Tibial nerve (tissue), 3 donors: ENCODE data around the gene MICAL2.

Experiments
- POLR2A ChIP-seq, 2 donors: fragments of 450-650 bp; IDR thresholded peaks; one replicate each; pipeline ENCODE4 v1.6.1; 2017; ENCODE audit warnings: antibody characterized with exemption in 2 of 2, mild to moderate bottlenecking in 2 of 2, moderate library complexity in 2 of 2
- TF ChIP-seq, protein P1 (sequence below), 5 experiments: fragments of 200-600 bp in 3 of 5; fragments of 450-650 bp in 2 of 5; sonication (generic) in 3 of 5; IDR thresholded peaks; one replicate each; pipeline ENCODE4 v1.5.1; 2016 to 2019; ENCODE audit warnings: antibody characterized with exemption in 5 of 5, mild to moderate bottlenecking in 3 of 5, moderate library complexity in 2 of 5

DNA sequence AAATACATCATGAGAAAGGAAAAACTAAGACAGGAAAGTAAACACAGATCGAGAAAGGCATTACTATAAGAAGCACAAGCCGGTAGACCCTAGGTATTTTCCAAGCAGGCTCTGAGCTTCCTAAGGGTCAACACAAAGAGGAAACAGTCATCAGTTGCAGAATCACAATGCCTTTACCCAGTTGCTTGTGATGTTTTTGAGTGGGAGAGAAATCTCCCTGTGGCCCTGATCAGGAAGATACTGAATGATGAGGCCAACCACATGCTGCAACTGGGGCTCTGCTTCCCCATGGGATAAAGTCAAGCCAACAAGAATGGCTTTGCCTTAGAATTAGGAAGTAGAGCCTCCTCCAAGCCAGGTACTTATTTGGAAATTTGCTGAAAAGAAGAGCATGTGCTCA lies 132.6 kb downstream of the MICAL2 start:
- TF ChIP-seq, protein P1, sequence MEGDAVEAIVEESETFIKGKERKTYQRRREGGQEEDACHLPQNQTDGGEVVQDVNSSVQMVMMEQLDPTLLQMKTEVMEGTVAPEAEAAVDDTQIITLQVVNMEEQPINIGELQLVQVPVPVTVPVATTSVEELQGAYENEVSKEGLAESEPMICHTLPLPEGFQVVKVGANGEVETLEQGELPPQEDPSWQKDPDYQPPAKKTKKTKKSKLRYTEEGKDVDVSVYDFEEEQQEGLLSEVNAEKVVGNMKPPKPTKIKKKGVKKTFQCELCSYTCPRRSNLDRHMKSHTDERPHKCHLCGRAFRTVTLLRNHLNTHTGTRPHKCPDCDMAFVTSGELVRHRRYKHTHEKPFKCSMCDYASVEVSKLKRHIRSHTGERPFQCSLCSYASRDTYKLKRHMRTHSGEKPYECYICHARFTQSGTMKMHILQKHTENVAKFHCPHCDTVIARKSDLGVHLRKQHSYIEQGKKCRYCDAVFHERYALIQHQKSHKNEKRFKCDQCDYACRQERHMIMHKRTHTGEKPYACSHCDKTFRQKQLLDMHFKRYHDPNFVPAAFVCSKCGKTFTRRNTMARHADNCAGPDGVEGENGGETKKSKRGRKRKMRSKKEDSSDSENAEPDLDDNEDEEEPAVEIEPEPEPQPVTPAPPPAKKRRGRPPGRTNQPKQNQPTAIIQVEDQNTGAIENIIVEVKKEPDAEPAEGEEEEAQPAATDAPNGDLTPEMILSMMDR (IDR thresholded peaks at IDR 0.05) = no peak
- no peak for TF ChIP-seq POLR2A (IDR thresholded peaks at IDR 0.05)
